ENCODE results near the gene GRIK3. TPM values are rescaled to one million over a fixed set of nuclear protein-coding genes. Genes with fewer than 3 reads are reported as not detected.

The GRIK3 gene
- total RNA-seq, 2 donors from 2014 or later: 0.30 to 0.55 TPM

DNA sequence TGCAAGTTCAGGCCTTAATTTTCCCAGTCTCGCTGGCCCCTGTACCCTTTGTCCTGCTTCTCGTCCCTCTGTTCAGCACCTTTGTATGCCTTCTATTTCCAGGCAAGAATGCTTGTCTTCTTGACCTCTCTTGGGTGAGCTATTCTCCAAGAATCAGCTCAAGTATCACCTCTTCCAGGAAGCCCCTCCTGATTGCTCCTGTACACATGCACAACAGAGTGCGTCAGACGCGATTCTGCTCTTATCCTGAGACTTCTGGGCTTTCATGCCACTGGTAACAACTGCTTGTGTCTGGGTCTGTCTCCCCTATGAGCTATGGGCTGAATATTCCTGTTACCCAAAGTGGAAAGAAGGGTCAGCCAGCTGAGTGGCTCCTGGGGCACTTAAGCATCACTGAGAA, 170.8 kb downstream of the GRIK3 start:
- DNase-seq (ENCODE audit: low spot score): no peak
- Histone ChIP-seq H3K27me3 (no peaks in the 10 kb centered on the region), H3K4me3 (no peak overlapping the region), H3K27ac (no peak overlapping the region), H3K9me3 (no peaks in the 10 kb centered on the region), H3K4me1 (no peaks in the 10 kb centered on the region), H3K36me3 (no peaks in the 10 kb centered on the region)
- TF ChIP-seq, protein P1, sequence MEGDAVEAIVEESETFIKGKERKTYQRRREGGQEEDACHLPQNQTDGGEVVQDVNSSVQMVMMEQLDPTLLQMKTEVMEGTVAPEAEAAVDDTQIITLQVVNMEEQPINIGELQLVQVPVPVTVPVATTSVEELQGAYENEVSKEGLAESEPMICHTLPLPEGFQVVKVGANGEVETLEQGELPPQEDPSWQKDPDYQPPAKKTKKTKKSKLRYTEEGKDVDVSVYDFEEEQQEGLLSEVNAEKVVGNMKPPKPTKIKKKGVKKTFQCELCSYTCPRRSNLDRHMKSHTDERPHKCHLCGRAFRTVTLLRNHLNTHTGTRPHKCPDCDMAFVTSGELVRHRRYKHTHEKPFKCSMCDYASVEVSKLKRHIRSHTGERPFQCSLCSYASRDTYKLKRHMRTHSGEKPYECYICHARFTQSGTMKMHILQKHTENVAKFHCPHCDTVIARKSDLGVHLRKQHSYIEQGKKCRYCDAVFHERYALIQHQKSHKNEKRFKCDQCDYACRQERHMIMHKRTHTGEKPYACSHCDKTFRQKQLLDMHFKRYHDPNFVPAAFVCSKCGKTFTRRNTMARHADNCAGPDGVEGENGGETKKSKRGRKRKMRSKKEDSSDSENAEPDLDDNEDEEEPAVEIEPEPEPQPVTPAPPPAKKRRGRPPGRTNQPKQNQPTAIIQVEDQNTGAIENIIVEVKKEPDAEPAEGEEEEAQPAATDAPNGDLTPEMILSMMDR (IDR thresholded peaks at IDR 0.05): no peak

DNA sequence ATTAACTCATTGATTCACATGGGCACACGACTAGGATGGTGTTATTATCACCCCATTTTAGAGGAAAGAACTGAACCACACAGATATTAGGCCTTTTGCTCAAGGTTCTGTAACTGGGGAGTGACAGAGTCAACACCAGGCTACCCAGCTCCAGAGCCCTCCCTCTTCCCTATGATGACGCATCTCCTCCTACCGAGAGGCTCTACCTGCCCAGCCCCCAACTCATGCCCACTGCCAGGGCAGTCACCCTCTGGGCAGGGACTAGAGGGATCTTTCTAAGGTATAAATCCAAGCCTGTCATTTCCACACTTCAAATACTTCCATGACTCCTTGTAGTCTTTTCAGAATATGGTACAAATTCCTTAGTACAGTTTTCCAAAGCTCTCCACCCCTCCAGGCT, 171.3 kb downstream of the GRIK3 start:
- no peaks in the 10 kb centered on the region for H3K4me1 ChIP-seq
- H3K9me3 ChIP-seq: no peaks in the 10 kb centered on the region
- no peak overlapping the region for H3K27ac ChIP-seq
- no peaks in the 10 kb centered on the region for H3K27me3 ChIP-seq
- TF ChIP-seq, protein P1 (IDR thresholded peaks at IDR 0.05): no peak
- no peak for DNase-seq (ENCODE audit: low spot score)
- H3K4me3 ChIP-seq: no peak overlapping the region
- no peaks in the 10 kb centered on the region for H3K36me3 ChIP-seq

DNA sequence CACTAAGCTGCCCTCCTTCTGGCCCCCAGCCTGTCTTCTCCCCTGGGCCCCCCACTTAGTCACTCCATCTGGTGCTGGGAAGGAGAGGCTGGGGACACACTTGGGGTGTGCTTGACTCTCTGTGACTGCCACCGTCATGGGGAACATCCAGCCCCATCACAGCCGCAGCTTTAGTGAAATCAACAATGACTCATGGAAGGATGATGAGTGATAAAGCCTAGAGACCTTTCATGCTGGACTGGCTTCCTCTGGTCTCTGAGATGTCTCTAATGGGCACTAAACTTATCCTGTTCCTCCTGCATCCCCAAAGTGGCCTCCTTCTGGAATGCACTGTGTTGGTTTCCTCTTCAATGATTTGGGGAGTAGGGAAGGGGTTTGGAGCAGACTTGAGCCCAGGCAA, 172.9 kb downstream of the GRIK3 start:
- no peaks in the 10 kb centered on the region for H3K36me3 ChIP-seq
- DNase-seq (ENCODE audit: low spot score): no peak
- H3K27ac ChIP-seq: no peak overlapping the region
- TF ChIP-seq, protein P1 (IDR thresholded peaks at IDR 0.05): no peak
- H3K4me3 ChIP-seq: no peak overlapping the region
- H3K4me1 ChIP-seq: no peaks in the 10 kb centered on the region
- no peaks in the 10 kb centered on the region for H3K27me3 ChIP-seq
- no peaks in the 10 kb centered on the region for H3K9me3 ChIP-seq

DNA sequence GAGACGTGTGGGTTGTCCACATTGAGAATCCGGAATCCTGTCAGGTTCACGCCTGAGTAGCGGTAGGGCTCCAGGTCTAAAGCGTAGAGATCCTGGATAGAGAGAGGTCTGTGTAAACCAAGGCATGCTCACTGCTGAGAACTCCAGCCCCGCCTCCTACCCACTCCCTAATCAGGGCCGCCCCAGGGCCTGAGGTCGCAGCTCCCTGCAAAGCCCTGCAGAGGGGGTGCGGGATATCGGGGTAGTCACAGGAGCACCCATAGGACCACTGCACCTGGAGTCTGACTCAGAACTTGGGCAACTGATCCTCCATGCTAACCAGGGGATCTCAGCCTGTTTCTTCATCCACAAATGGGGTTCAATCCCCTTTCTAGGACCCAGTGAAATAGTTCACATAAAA, 174.4 kb downstream of the GRIK3 start:
- Histone ChIP-seq H3K4me1 (no peaks in the 10 kb centered on the region), H3K27me3 (no peaks in the 10 kb centered on the region), H3K27ac (no peak overlapping the region), H3K36me3 (no peaks in the 10 kb centered on the region), H3K9me3 (no peaks in the 10 kb centered on the region), H3K4me3 (no peak overlapping the region)
- TF ChIP-seq, protein P1 (IDR thresholded peaks at IDR 0.05): no peak
- DNase-seq (ENCODE audit: low spot score): no peak

DNA sequence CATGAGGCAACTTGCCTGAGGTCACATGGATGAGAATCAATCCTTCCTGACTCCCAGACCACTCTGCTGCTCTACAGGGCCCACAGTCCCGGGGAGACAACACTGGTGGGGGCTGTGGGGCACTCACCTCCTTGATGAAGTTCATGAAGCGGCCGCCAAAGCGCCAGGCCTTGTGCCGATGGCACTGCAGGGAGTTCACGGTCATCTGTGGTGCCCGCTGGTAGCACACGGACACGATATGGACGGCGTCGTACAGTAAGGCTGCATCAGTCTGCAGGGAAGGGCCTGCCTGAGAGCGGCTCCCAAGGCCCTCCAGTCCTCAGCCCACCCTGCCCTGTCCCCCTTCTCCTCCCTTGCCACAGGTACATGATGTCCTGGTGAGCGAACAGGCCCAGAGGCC, 175.3 kb downstream of the GRIK3 start:
- no peak for DNase-seq (ENCODE audit: low spot score)
- Histone ChIP-seq H3K27ac (no peak overlapping the region), H3K4me3 (no peak overlapping the region), H3K4me1 (no peaks in the 10 kb centered on the region), H3K9me3 (no peaks in the 10 kb centered on the region), H3K27me3 (no peaks in the 10 kb centered on the region), H3K36me3 (no peaks in the 10 kb centered on the region)
- TF ChIP-seq, protein P1 (IDR thresholded peaks at IDR 0.05): no peak

DNA sequence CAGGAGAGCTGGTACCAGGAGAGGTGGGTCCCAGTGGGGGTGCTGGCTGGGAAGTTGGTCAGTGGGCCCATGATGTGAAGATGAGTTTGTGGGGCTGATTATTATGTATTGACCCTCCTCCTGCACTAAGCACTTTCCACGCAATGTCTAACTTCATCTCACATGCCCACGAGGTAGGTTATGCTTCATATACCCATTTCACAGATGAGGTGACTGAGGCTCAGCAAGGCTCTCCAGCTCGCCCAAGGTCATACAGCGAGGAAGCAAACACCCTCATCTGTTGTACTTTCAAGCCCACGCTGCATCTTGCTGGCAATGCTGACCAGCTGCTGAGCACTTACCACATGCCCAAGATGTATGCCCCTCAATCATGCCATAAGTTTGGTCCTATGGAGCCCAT, 175.8 kb downstream of the GRIK3 start:
- Histone ChIP-seq H3K36me3 (no peaks in the 10 kb centered on the region), H3K4me3 (no peak overlapping the region), H3K27ac (no peak overlapping the region), H3K27me3 (no peaks in the 10 kb centered on the region), H3K4me1 (no peaks in the 10 kb centered on the region), H3K9me3 (no peaks in the 10 kb centered on the region)
- TF ChIP-seq, protein P1 (IDR thresholded peaks at IDR 0.05): no peak
- no peak for DNase-seq (ENCODE audit: low spot score)
